ENCODE results near the gene OPHN1. TPM values are rescaled to one million over a fixed set of nuclear protein-coding genes. Genes with fewer than 3 reads are reported as not detected.

OPHN1 gene
- total RNA-seq, 1 experiment from 2014 or later = 4.6 TPM

DNA sequence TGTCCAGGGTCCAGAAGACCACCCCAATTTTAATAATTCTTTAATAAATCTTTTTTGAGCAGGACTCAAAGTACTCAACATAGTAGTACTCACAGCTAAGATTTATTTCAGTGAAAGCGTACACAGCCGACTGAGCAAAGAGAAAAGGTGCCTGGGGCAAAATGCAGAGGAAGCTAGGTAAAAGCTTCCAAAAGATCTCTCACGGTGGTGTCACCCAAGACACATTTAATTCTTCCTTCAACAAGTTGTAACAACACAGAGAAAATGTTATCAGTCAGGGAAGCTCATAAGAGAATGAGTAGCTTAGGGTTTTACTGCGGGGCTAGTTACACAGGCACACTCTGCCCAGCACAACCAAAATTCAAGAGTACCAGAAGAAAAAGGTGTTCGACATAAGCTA is 201.1 kb downstream of the OPHN1 start:
- Histone ChIP-seq H3K9me3 (no peaks in the 10 kb centered on the region), H3K27me3 (replicated peaks; ENCODE audit: control insufficient read depth, insufficient read depth, low read length) (no peaks in the 10 kb centered on the region), H3K36me3 (ENCODE audit: control insufficient read depth, insufficient read depth, low read length) (no peaks in the 10 kb centered on the region), H3K4me1 (no peaks in the 10 kb centered on the region), H3K4me3 (ENCODE audit: low read depth, low read length) (no peak overlapping the region)
- Mint-ChIP-seq H3K4me1 (ENCODE audit: low read depth, unreplicated experiment) (no peaks in the 10 kb centered on the region), H3K27ac (ENCODE audit: unreplicated experiment) (no peak overlapping the region), H3K27me3 (ENCODE audit: insufficient read depth, unreplicated experiment) (no peaks in the 10 kb centered on the region), H3K9me3 (ENCODE audit: unreplicated experiment) (no peaks in the 10 kb centered on the region), H3K4me3 (ENCODE audit: unreplicated experiment) (no peak overlapping the region), H3K36me3 (ENCODE audit: insufficient read depth, unreplicated experiment) (no peaks in the 10 kb centered on the region)
- BruUV-seq (replicated peaks) = no TSS peak
- intact Hi-C loops (cut with micrococcal nuclease; ENCODE audit: unreplicated experiment) = no loop called here
- no peak for DNase-seq
- ChIA-PET CTCF (no interaction called here), POLR2A (no interaction called here)
- TF ChIP-seq, protein P1, sequence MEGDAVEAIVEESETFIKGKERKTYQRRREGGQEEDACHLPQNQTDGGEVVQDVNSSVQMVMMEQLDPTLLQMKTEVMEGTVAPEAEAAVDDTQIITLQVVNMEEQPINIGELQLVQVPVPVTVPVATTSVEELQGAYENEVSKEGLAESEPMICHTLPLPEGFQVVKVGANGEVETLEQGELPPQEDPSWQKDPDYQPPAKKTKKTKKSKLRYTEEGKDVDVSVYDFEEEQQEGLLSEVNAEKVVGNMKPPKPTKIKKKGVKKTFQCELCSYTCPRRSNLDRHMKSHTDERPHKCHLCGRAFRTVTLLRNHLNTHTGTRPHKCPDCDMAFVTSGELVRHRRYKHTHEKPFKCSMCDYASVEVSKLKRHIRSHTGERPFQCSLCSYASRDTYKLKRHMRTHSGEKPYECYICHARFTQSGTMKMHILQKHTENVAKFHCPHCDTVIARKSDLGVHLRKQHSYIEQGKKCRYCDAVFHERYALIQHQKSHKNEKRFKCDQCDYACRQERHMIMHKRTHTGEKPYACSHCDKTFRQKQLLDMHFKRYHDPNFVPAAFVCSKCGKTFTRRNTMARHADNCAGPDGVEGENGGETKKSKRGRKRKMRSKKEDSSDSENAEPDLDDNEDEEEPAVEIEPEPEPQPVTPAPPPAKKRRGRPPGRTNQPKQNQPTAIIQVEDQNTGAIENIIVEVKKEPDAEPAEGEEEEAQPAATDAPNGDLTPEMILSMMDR (IDR thresholded peaks at IDR 0.05; ENCODE audit: insufficient read depth in 1 of 2, low read depth in 1 of 2, low read length in 1 of 2, severe bottlenecking in 1 of 2, unreplicated experiment in 1 of 2) = no peak

DNA sequence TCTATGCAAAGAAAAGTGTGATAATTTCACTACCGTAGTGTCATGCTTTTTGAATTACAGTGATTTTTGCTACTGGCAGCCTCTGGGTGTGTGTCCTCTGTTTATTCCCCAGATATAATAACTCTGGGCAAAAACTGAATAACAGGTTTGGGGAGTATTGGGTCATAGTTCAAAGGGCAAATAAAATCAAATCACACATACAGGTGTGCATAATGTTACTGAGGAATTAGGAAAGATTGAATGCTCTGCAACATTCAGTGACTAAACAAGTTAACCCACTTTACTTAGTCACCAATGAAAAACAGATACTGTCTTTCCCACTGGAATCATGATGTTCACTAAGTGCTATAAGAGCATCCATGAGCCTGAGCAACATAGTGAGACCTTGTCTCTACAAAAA is 224.3 kb downstream of the OPHN1 start:
- Mint-ChIP-seq H3K4me3 (ENCODE audit: unreplicated experiment) (no peak overlapping the region), H3K4me1 (ENCODE audit: low read depth, unreplicated experiment) (no peaks in the 10 kb centered on the region), H3K36me3 (ENCODE audit: insufficient read depth, unreplicated experiment) (peaks cover 6% of the 10 kb centered on the region), H3K9me3 (ENCODE audit: unreplicated experiment) (no peaks in the 10 kb centered on the region), H3K27ac (ENCODE audit: unreplicated experiment) (no peak overlapping the region), H3K27me3 (ENCODE audit: insufficient read depth, unreplicated experiment) (no peaks in the 10 kb centered on the region)
- POLR2A ChIA-PET = no interaction called here
- CTCF ChIA-PET = no interaction called here
- Histone ChIP-seq H3K36me3 (ENCODE audit: control insufficient read depth, insufficient read depth, low read length) (no peaks in the 10 kb centered on the region), H3K4me3 (ENCODE audit: low read depth, low read length) (no peak overlapping the region), H3K4me1 (no peaks in the 10 kb centered on the region), H3K9me3 (no peaks in the 10 kb centered on the region), H3K27me3 (replicated peaks; ENCODE audit: control insufficient read depth, insufficient read depth, low read length) (no peaks in the 10 kb centered on the region)
- TF ChIP-seq, protein P1 (IDR thresholded peaks at IDR 0.05; ENCODE audit: insufficient read depth in 1 of 2, low read depth in 1 of 2, low read length in 1 of 2, severe bottlenecking in 1 of 2, unreplicated experiment in 1 of 2) = no peak
- BruUV-seq (replicated peaks) = no TSS peak
- DNase-seq = peak in 1 of 2 experiments; percentile 7
- intact Hi-C loops (cut with micrococcal nuclease; ENCODE audit: unreplicated experiment) = no loop called here

DNA sequence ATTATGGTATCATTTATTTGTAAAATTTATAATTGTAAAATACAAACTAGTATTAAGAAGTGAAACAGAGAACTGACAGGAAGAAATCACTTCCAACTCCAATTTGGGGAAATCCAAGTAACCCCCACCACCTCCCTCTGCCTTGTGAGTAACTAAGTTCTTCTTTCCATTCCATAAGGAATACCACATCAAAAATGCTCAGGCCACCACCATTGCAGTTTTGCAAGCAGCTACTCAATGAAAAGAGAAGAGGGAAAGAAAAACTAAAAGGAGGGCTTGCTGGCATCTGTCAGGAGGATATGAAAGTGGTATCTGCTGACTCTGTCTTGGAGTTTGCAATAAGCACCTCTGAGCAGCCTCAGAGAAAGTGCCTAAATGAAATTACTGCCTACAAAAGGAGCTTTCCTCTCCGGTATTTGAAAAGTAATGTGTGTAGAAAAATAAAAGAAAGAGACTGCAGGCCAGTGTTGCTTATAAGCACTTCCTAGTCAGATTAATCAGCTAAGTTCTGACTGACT is 228.7 kb downstream of the OPHN1 start:
- H3K9me3 Mint-ChIP-seq (ENCODE audit: unreplicated experiment) = no peaks in the 10 kb centered on the region

More for the DNA sequence above, 228.7 kb downstream of the OPHN1 start:
- TF ChIP-seq, protein P1 (IDR thresholded peaks at IDR 0.05; ENCODE audit: insufficient read depth in 1 of 2, low read depth in 1 of 2, low read length in 1 of 2, severe bottlenecking in 1 of 2, unreplicated experiment in 1 of 2) = no peak
- Histone ChIP-seq H3K4me1 (no peaks in the 10 kb centered on the region), H3K36me3 (ENCODE audit: control insufficient read depth, insufficient read depth, low read length) (no peaks in the 10 kb centered on the region), H3K4me3 (ENCODE audit: low read depth, low read length) (no peak overlapping the region), H3K9me3 (no peaks in the 10 kb centered on the region), H3K27me3 (replicated peaks; ENCODE audit: control insufficient read depth, insufficient read depth, low read length) (no peaks in the 10 kb centered on the region)
- ChIA-PET CTCF (no interaction called here), POLR2A (no interaction called here)
- no peak for DNase-seq
- H3K4me1 Mint-ChIP-seq (ENCODE audit: low read depth, unreplicated experiment) = no peaks in the 10 kb centered on the region
- intact Hi-C loops (cut with micrococcal nuclease; ENCODE audit: unreplicated experiment) = no loop called here
- peaks cover 6% of the 10 kb centered on the region for H3K36me3 Mint-ChIP-seq (ENCODE audit: insufficient read depth, unreplicated experiment)
- no peaks in the 10 kb centered on the region for H3K27me3 Mint-ChIP-seq (ENCODE audit: insufficient read depth, unreplicated experiment)
- H3K27ac Mint-ChIP-seq (ENCODE audit: unreplicated experiment) = no peak overlapping the region
- H3K4me3 Mint-ChIP-seq (ENCODE audit: unreplicated experiment) = no peak overlapping the region
- BruUV-seq (replicated peaks) = no TSS peak
